HG03039 (cell line): ENCODE measurements around the gene RAX2.
A peak's percentile ranks its signal among the peaks of the same experiment; 100 is the strongest.
"Not testable (repeated sequence)": the region's sequence is repeated elsewhere in the genome, so short reads cannot be mapped to it uniquely, and the experiment has no call there.

Experiments
- ATAC-seq: cut with Tn5 transposase; IDR thresholded peaks from one replicate; pipeline ENCODE4 v1.9.1; 2021; ENCODE audit warnings: mild to moderate bottlenecking, moderate library complexity; ENCODE audit not compliant: unreplicated experiment

The RAX2 gene

DNA sequence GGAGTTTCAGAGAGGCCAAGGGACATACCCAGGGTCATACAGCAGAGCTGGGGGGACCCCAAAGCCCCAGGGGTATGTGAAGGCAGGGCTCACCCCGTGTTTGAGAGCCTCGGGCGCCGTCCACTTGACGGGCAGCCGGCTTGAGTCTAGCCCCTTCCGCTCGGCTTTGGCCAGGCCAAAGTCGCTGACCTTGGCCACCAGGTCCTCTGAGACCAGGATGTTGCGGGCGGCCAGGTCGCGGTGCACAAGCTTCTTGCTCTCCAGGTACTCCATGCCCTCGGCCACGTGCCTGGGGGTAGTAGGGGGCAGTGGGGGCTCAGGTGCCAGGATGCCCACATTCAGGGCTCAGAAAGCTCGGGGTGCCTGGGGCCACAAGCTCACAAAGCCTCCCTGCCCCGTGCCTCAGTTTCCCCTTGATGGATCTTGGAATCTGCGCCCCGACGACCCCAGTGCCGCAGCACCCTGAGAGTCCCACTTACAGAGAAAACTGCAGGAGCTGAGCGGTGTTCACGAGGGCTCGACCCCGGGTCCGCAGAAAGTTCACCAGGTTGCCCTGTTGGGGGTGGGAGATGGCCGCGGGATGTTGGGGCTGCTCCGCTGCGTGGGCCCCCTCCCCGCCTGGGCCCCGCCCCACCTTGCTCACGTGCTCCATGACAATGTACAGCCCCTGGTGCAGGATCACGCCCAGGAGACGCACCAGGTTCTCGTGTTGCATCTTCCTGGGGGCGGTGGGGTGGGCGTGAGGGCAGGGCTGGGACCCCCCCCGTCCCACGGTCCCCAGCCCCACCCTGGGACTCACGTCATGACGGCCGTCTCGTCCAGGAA lies 7.1 kb upstream of the RAX2 start:
- no peak for ATAC-seq

DNA sequence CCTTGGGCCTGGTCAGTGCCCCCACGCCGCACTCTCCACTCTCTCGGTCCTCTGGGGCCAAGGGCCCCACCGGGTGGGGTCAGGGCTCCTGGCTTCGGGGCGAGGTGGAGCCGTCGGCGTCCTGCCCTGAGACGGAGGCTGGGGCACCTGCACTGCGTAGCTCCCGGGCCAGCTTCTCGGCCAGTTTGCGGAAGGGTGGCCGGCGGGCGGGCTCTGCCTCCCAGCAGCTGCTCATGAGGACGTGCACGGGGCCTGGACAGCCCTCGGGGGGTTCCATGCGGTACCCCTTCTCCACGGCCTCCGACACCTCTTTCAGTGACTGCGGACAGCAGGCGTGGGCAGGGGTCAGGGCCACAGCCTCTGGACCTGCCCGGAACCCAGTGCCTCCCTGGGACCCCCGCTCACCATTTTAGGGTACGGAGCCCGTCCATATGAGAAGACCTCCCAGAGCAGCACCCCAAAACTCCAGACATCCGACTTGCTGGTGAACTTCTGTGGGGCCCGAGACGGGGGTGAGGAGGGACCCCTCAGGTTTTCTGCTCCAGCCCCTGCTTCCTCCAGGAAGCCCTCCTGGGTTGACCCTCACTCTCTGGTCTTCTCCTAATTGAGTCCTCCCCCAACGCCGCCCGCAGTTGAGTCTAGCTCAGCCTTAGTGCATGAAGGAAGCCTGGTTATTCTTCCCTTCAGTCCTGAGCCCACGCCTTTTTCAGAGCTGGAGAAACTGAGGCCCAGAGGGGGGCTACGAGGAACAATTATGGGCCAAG lies 6.3 kb upstream of the RAX2 start:
- no peak for ATAC-seq

DNA sequence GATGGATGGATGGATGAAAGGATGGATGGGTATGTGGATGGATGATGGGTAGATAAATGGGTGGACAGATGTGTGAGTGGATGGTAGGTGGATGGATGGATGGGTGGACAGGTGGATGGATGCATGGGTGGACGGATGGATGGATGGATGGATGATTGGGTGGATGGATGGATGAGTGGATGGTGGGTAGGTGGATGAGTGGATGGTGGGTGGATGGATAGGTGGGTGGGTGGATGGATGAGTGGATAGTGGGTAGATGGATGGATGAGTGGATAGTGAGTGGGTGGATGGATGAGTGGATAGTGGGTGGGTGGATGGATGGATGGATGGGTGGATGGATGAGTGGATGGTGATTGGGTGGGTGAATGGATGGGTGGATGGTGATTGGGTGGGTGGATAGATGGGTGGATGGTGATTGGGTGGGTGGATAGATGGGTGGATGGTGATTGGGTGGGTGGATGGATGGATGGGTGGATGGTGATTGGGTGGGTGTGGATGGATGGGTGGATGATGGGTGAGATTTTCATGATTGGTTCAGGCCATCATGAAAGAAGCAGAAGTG lies 4.5 kb upstream of the RAX2 start:
- no peak for ATAC-seq

DNA sequence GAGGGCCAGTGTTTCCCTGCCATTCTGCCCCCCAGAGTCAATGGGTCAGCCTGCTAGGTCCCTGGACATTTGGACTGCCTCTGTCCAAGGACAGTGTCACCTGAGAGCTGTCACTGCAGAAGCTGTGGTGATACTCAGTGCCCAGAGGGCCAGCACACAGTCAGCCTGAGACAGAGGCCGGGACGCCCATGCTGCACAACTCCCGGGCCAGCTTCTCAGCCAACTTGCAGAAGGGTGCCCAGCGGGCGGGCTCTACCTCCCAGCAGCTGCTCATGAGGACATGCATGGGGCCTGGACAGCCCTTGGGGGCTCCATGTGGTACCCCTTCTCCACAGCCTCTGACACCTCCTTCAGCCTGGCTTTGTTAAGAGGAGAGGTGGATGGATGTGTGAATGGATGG lies 3.8 kb upstream of the RAX2 start:
- no peak for ATAC-seq

DNA sequence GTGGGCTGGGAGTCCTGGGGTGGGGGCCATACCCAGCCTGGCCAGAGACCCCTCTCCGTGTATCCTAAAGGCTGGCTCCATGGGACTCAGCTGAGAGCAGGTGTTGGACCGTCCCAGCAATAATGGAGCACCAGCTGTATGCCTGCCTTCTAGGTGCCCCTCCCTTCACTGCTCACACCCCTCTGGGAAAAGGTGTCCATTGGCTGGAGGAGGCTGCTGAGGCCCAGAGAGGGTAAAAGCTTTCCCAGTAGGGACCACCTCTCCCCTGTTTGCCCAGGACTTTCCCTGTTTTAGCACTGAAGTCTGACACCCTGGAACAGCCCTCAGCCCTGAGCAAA lies 3.3 kb upstream of the RAX2 start:
- no peak for ATAC-seq

DNA sequence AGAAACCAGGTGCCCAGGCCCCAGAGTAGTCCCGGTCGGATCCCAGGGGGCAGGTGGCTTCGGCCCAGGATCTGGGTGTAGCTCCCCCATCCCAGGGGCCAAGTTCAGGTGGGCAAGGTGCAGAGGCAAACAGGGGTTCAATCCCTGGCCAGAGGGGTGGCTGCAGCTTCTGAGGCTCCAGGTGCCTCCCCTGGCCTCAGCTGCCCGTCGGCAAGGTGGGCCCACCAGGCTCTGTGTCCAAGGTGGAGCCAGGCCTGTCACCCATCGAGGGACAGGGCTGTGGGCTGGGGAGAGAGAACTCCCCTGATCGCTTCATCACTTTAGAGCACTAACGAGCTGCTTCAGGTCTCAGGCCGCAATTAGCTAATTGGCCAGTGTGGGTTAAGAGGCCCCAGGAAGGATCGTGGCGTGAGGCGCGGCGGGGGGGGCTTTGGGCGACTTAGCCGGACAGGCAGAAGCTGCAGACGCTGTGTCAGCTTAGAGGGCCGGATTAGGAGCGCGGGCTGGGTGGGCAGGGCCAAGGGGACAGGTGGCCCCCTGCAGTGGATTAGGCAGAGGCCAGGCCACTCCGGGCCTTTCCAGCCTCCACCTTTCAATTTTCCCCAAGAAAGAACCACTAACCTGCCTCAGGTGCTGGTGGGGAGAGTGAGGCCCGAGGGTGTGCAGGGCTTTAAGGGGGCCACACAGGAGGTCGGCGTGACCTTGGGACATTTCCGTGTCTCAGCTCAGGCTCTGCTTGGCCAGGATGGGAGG lies 2.8 kb upstream of the RAX2 start:
- no peak for ATAC-seq

DNA sequence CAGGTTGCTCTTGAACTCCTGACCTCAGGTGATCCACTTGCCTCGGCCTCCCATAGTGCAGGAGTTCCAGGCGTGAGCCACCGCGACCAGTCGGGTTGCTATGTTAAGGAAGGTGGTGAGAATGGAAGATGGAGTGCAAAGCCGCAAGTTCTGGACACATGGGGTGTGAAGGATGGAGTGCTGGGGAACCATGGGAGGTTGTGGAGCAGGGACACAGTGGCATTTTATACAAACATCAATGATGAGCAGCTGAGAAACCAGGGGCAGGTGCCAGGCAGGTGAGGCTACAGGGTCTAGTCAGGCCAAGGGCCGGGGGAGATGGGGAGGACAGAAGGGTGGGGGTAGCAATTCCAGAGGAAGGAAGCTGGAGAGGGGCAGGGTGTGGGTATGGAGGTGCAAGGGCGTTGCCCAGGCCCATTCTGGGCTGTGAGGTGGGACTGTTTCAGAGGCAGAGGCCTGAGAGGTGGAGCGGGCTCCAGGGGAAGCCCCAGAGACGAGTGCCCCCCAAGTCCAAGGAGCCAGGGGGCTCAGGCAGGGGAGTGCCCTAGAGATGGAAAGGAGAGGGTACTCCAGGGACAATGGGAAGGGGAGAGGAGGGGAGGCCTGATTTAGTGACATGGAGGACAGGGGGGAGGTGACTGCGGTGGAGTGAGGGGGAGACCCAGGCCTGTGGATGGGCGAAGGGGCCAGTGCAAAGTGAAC lies 1.9 kb upstream of the RAX2 start:
- no peak for ATAC-seq

DNA sequence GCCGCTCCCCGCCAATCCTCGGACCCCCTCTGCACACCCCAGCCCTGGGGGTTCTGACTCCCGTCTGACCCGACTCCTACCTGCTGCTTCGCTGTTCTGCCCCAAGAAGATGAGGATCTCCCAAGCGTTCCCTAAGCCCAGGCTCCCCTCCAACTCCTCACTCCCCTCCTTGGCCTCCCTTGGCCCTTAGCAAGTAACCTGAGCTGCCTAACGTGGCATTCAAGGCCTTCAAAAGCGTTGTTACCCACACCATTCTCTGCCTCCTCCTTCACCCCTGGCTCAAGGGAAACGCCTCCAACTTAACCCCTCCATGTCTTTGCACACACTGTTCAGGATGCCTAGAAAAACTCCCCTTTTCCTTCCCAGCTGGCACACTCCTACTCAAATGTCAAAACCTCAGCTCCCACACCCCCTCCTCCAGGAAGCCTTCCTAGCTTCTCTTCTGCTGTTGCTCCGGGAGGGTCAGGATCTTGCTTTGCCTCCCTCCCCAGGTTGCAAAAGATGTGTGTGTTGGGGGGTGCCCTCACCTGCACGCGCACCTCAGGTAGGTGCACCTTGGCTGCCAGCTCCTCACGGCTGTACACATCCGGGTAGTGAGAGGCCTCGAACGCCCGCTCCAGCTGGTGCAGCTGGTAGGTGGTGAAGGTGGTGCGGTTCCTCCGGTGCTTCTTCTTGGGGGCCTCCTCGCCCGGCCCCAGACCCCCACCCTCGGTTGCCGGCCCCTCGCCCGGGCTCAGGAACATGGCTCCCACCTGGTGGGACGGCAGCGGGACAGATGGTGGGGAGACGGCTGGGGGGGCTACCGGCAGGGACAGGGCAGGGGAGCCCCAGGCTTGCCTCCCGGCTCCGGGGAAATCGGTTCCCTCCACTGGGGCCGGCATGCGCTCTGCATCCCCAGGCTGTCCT lies 775 bp downstream of the RAX2 start:
- no peak for ATAC-seq

DNA sequence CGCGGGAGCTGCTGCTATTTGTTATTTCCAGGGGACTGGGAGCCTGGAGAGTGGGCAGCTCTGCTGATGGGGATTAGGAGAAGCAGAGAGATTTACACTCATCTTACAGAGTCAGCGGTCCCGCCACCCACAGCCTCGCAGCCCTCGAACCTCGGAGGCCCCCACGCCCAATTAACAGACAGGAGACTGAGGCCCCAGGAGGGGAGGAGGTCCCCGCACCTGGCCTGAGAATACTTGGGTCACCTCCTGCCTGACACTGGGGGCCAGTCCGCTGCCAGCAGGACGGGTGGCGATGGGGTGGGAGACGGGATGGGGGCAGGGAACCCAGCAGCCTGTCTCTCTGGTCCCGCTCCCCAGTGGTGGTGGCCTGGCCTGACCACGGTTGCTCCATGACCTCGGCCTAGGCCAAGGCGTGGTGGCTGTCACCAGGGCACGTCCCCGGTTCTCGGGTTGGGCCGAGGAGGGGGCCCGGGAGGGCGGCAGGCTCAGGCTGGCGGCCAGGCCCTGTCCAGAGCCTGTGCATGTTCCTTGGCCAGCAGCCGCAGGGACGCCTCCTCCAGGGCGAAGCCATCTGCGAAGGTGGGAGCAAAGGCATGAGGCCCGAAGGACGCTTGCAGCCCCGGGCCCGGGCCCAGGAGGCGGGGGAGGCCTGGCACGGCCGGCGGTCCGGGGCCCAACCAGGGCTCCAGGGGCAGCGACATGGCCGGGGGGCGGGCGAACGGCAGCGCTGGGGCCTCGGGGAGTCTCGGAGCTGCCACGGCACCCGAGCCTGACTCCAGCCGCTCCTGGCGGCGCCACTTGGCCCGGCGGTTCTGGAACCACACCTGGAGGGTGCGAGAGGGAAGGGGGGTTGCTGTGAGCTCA lies 1.7 kb downstream of the RAX2 start:
- ATAC-seq, result no peak

DNA sequence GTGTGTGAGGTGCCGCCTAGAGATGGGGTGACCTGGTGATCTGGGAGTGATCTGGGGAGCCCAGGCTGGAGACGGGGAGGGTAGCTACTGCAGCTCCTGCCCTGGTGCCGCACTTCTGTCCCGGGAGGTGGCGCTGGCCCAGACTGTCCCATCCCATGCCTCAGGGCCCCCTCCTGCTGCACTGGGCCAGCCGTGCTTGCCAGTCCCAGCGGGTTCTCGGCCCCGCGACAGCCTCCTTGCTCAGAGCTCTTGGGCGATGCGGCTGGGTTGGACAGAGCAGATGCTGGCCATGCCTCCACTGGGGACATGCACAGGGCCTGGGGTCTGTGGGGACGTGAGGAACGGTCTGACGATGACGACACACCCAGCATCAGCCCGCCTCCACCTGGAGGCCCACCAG lies 2.5 kb downstream of the RAX2 start:
- no peak for ATAC-seq

DNA sequence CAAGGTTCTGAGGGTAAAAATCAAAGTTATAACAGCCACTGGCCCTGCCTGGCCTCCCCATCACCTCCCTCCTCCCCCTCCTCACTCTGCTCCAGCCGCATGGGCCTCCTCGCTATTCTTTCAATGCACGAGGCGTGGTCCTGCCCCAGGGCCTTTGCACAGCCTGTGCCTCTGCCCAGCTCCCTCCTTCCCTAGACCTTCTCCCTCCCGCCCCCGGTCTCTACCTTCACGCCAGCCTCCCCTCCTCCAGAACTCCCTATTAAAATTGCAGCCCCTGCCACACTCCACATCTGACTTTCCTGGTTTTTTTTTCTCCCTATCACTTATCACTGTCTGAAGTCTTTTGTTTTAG lies 3.3 kb downstream of the RAX2 start:
- ATAC-seq, result no peak

DNA sequence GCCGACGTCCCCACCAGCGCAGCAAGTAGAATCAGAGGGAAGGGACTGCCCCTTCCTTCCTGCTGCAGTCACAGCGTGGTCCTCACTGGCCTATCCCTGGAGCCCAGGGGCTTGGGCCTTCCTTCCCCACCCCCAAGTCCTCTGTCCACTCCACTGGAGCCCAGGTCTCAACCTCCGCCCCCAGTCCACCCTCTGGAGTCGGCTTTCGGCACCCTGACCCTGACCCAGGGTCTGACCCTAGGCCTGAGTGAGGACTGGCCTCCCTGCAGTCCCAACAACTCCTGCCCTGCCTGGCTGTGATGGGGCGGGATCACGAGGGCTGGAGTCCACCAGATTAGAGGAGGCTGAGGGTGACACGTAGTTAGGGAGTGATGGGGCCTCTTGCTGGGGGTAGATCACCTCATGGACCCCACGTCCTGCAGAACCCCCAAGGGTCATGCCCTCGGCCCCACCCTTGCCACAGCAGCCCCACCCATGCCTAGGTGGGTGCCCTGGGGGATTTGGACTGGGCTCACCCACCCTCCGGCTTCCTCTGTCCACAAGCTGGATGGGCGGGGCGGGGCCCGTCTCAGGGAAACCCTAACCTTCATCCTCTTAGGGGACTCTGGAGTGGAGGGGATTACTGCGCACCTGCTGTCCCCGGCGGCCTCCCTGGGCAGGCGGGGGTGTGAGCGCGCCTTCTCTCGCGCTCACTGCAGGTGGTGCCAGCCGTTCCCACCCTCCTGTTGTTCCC lies 3.8 kb downstream of the RAX2 start:
- no peak for ATAC-seq

DNA sequence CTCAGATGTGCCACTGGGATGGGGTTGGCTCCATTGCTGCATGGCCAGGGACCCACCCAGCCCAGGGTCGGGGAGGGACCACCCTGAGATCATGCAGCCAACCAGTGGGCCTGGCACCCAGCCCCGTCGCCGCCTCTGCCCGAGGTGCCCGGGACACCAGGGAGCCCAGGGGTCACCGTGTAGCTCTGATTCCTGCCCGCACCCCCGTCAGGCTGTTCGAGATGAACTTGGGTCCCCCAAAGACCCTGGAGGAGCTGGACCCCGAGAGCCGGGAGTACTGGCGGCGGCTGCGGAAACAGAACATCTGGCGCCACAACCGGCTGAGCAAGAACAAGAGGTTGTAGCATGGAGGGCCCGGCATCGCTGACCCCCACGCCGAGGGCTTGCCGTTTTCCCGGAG lies 5.0 kb downstream of the RAX2 start:
- ATAC-seq, result no peak

DNA sequence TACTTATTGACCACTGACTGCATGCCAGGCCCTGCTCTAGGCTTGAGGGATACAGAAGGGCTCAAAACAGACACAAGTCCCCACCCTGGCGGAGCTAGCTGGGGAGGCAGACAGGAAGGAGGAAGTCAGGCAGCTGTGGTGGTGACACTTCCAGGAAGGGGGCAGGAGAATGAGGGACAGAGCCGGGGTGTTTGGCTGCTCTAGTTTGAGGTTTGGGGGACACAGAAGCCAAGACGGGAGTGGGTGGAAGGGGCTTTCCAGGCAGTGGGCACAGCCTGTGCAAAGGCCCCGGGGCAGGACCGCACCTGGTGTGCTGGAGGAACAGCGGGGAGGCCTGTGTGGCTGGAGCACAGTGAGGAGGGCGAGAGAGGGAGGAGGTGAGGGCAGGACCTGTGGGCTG lies 5.5 kb downstream of the RAX2 start:
- no peak for ATAC-seq

DNA sequence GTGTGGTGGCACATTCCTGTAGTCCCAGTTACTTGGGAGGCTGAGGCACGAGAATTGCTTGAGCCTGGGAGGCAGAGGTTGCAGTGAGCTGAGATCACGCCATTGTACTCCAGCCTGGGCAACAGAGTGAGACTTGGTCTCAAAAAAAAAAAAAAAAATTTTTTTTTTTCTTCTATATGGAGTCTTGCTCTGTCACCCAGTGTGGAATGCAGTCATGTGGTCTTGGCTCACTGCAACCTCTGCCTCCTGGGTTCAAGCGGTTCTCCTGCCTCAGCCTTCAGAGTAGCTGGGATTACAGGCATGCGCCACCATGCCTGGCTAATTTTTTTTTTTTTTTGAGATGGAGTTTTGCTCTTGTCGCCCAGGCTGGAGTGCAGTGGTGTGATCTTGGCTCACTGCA lies 6.3 kb downstream of the RAX2 start:
- ATAC-seq, result not testable (repeated sequence)

DNA sequence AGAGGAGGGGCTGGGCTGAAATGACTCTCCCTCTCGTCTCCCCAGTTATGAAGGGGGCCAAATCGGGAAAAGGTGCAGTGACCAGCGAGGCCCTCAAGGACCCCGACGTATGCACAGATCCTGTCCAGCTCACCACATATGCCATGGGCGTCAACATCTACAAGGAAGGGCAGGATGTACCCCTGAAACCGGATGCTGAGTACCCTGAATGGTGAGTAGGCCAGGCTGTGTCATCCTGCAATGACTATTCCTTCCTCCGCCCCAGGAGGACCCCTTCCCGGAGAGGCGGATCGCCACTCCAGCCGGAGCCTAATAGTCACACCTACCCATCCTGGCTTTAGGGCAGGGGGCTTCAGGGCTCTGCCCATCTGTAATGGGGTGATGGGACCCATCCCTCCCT lies 6.9 kb downstream of the RAX2 start:
- no peak for ATAC-seq

DNA sequence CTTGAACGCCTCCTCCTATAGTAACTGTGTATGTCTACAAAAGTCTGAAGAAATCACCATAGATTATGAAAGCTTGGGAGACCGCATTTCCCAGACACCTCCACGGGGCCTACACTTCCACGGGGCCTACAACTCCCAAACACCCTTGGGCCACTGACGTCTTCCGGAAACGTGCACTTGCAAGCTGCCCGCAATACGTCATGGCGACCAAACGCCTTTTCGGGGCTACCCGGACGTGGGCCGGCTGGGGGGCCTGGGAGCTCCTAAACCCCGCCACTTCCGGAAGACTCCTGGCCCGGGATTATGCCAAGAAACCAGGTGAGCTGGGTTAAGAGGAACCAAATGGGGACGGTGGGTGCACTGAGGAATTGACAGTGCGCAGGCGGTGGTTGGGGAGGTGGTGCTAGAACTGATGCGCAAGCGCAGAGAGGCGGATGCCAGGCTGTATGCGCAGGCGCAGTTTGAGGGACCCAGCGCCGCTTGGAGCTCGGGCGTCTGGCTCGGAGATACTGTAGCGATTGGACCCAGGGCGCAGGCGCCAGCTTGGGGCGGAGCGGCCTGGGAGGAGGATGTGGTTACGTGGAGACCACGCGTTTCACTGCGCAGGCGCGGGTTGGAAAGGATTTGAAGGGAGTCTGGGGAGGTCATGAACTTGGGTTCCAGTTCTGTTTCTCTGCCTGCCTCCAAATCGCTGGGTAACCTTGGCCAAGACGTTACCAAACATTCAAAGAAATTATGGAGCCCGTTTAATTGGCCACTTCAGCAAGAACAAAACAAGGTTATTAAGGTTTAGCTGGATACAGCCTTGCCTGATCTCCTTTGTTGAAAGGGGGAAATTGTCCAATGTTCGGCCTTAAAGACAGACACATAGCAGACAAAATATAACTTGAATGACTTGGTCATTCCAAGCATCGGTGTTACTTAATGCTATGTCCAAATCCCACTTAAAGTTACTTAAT lies 9.2 kb downstream of the RAX2 start, which contains the start of gene MRPL54:
TSS of gene MRPL54 (plus strand) at position 182 of the 959 bp plus-strand sequence. CDS start at position 201, 19 bp downstream.
- ATAC-seq, result peak; percentile 60
